HG02759 (cell line): ENCODE data around the gene ANKRD23.
A peak's percentile ranks its signal among the peaks of the same experiment; 100 is the strongest.

Experiments
- ATAC-seq: cut with Tn5 transposase; IDR thresholded peaks from one replicate; pipeline ENCODE4 v1.9.1; 2021; ENCODE audit warnings: mild to moderate bottlenecking, moderate library complexity; ENCODE audit not compliant: unreplicated experiment

ANKRD23 gene

GRCh38 chr2:96839875-96840850, 3.7 kb downstream of the ANKRD23 start:
- no peak for ATAC-seq

DNA sequence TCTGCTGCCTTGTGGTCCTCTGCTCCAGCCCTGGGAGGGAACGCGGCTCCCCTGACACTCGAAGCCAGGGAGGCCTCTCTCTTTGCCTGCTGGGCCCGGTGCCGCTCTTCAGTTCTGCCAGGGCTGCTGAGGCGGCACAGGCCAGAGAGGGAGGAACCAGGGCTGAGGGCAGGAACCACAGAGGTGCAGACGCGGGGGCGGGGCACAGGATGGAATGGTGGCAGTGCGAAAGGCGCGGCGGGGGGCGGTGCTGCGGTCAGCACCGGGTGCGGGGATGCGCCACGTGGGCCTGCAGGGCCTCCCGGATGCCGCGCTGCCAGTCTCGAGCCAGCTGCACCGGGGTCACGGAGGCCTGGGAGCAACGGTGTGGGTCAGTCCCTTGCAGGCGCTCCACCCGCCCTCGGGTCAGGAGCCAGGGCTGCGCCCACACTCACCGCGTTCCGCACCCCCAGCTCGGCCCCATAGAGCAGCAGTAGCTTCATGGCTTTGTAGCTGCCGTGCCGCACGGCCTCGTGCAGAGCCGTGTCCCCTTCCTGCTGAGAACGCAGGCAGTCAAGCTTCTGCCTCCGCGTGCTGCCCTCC, 4.4 kb downstream of the ANKRD23 start:
- ATAC-seq: peak; percentile 86

DNA sequence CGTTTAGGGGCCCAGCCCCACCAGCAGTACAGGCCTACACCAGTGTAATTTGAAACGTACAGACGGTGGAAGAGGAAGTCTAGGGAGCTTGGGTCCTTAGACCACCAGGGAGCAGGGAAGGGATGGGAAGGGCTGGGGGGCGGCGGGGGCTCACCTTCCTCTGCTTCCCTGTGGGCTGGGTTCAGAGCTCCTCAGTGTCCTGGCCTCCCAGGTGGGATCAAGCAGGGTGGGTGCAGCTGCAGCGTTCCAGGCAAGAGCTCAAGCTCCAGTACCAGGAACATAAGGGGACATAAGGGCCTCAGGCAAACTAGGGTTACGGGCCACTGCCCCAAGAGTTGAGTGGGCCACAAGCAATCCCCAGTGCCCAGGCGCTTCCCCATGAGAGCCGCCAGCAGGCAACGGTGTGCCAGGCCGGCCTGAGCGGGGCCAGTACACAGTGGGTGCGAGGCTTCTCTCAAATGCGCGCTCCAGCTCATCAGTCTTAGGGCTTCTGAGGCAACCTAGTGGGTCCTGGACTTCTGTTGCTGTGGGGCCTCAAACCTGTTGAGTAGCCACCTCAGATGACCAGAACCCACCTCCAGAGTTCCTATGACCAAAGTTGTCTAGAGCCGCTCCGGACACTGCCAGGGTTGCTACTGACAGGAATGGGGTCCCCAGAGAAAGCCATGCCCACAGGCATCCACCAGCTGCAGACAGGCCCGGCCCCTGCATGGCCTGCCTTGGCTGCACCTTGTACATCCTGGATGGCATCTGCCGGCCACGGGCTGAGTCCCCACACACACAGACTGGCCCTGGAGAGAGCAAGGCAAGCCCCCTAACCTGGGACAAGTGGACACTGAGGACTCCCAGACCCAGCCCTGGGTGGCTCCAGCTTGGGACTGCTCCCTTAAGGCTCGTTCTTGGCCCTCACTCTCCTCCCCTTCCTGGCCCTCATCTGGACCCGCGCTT, 5.2 kb downstream of the ANKRD23 start:
- ATAC-seq: no peak

GRCh38 chr2:96837575-96837974, 6.2 kb downstream of the ANKRD23 start:
- no peak for ATAC-seq

DNA sequence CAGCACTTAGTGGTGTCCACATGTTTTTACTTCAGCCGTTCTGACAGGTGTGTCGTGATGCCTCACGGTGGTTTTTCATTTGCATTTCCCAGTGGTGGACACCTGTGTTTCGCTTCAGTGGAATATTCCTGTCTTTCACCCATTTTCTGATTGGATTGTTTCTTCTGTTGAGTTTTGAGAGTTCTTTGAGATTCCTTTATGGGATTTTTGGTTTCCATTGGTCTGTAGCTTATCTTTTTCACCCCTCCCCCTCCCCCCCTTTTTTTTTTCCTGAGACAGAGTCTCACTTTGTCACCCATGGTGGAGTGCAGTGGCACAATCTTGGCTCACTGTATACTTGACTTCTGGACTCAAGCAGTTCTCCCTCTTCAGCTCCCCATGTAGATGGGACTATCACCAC, 8.0 kb downstream of the ANKRD23 start:
- ATAC-seq: no peak

GRCh38 chr2:96832754-96833507, 10.9 kb downstream of the ANKRD23 start:
- ATAC-seq: no peak

DNA sequence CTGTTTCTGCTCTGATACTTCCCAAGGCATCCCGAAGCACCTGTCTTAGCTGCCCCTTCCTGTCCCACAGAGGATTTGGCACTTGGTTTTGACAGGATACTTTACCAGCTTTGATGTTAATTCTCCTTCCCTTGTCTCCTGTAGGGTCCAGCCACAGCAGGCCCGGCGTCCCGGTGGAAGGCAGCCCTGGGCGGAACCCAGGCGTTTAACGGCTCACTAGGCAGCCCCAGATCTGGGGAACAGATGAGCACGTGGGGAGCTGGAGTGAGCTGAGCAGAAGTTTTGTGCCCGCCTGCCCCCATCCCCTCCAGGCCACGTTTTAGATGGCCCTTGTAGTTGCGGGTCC, 11.4 kb downstream of the ANKRD23 start:
- no peak for ATAC-seq

DNA sequence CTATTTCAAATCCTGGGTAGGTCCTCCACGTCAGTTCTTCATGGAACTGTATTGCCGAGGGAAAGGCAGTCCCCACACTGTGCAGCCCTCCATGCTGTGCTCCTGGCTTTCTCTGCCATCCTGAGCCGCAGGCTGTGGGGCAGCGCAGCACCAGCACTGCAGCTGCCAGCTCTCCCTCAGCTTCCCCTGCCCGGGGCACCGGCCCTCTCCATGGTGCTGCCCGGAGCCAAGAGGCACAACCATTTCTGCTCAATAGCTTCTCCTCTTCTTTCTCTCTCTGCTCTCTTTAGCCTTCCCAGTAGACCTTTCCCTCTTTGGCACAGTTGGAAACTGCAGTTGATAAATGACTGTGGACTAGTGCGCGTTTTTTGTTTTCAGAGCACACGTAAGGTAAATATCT, 12.1 kb downstream of the ANKRD23 start:
- ATAC-seq: no peak

GRCh38 chr2:96830044-96830562, 13.7 kb downstream of the ANKRD23 start:
- no peak for ATAC-seq

DNA sequence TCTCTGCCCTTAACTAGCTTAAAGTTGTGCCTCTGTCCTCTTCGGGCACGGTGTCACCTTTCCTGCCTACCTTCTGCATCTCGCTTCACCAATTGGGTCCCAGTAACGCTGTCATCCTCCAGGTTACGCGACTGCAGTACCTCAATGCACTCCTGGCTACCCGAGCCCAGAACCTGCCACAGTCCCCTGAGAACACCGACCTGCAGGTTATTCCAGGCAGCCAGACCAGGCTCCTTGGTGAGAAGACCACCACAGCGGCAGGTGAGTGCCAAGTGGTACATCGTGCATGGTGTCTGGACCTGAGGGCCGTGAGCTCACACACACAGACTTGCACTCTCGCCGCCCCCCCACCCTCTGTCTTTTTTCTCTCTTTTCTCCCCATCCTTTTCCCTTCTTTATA, 14.9 kb downstream of the ANKRD23 start:
- ATAC-seq: no peak

DNA sequence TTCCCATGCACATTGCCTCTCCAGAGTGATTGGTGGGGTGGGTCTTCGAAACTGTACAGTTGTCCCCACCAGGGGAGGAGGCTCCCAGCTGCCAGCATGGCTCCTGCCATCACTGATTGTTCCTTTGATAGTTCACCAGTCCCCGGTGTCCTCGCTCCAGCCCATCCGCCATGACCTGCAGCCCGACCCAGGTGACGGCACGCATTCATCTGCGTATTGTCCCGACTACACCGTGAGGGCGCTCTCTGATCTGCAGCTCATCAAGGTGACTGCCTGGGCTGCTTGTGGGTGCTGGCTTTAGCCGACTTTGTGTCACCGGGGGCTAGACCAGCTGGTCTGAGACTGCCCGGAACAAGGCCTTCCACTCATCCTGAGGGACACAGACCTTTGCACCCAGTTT, 15.4 kb downstream of the ANKRD23 start:
- no peak for ATAC-seq

DNA sequence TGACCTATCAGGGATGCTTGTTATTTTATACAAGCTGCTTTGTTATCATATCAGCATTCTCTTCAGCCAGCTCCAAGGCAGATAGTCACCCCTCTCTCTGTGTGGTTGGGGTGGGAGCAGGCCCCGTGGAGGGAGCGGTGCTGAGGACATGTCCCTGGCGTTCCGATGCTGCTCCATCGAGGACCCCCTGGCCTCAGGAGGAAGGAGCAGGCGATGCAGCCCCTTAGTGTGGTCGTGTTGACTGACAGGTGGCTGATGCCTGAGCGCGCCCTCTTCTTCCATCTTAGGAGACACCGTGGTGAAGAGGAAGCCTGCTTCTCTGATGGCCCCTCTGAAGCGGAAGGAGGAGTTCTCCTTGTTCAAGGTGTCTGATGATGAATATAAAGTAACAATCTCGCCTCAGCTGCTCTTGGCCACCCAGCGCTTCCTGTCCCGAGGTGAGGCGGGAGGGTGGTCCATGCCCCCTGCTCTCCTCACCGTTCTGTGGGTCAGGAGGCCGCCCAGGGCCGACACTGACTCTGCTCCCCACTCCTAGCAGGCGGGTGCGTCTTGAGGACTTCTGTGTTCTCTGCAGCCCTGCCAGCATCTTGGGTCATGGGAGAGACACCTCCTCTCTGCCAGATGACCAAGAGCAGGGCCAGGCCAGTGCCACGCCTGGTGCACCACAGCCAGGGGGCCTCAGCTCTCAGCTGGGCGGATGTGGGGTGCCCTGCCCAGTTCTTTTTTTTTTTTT, 17.1 kb downstream of the ANKRD23 start:
- no peak for ATAC-seq

DNA sequence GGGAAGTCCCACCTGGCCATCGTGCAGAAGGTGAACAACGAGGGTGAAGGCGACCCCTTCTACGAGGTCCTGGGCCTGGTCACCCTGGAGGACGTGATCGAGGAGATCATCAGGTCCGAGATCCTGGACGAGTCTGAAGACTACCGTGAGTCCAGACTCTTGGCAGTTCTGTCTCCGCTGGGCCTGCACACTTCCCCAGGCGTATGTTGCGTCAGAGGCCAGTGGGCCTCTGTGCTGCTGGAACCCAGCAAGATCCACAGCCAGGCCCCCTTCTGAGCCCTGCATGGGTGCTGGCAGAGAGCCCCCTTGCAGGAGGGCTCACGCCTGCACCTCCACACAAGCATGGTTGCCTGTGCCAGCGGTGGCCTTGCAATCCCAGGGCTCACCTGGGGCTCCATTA, 18.8 kb downstream of the ANKRD23 start:
- ATAC-seq: no peak

DNA sequence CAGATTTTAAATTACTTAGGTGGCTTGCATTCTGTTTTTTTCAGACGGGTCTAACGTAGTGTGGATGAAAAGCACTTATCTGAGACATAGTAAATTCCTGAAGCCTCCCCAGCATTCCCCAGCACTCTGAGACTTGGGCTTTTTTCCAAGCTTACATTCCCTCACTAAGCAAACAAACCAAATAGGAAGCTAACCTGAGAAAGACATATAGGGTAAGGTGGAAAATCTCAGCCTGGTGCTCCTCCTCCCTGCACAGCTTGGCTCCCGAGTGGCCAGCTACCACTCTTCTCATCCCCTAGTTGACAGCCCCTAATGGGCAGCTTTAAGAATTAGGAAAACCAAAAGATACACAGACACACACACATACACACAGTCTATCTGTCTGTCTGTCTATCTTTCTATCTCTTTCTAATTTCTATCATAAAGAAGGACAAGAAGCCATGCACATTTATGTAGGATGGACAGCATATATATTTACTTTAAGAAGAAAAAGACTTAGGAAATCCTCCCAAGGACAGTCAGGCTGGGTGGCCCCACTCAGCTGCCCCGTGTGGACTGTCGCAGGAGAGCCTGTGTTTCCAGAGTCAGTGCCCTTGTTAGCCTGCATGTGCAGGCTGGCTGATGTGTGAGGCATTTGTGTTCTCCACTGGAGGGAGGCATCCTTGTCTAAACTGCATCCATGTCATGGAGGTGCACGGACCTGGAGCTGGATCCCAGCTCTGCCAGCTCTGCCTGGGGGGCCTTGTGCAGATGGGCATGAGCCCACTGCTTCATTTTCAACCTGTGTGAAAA, 19.5 kb downstream of the ANKRD23 start:
- no peak for ATAC-seq

DNA sequence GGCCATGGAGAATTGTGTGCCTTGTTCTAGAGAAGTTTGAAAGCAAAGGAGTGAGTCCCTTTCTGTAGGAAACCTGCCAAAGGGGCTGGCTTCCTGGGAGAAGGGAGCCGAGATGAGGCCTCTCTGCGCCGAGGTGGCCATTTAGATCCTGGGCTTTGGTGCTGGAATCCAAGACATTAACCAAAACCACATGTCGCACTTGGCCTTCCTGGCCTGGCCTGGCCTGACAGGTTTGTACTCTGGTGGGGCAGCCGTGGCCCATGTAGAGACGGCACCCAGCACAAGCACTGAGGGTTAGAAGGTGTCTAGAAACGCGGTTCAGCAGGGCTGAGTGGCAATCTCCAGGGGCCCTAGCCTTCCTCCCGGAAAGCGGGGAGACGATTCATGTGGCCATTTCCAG, 20.6 kb downstream of the ANKRD23 start:
- no peak for ATAC-seq

GRCh38 chr2:96822786-96823185, 21.0 kb downstream of the ANKRD23 start:
- ATAC-seq: no peak

GRCh38 chr2:96821113-96821675, 22.6 kb downstream of the ANKRD23 start:
- no peak for ATAC-seq

DNA sequence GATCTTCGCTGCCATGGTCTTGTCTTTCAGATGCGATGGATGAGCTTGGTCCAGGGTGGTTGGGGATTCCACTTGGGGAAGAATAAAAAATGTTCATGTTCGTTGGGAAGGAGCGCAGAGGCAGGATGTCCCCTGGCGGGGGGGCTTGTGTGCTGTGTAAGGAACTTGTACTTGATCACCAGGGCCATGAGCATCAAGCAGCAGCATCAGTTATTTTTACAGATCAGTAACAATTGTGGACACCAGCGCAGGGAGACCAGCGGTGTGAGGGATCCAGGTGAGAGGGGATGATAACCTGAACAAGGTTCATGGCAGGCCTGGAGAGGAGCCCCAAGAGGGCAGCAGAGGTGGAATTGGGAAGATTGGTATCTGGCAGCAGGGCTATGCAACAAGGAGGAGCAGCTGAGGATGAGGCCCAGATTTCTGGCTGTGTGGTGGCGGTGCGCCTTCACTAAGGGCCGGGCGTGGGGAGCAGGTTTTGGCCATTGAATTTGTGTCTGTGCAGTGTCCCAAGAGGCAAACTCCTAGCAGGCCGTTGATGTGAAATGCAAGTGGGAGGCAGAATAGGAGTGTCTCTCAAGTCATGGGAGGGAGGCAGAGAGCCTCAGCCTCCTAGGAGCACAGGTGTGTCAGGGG, 23.8 kb downstream of the ANKRD23 start:
- no peak for ATAC-seq
